ENCODE data around the gene FCAMR.
A peak's percentile ranks its signal among the peaks of the same experiment; 100 is the strongest.
"Not testable (repeated sequence)": the region's sequence is repeated elsewhere in the genome, so short reads cannot be mapped to it uniquely, and the experiment has no call there.

The FCAMR gene

GRCh38 chr1:206923961-206924557 lies 46.2 kb downstream of the FCAMR start:
- not testable (repeated sequence) for H3K9me3 ChIP-seq (ENCODE audit: control insufficient read depth, insufficient read depth, low read length); H3K9ac ChIP-seq (ENCODE audit: low read depth, low read length); H3K36me3 ChIP-seq (ENCODE audit: insufficient read depth, low read length); H3K4me1 ChIP-seq (ENCODE audit: insufficient read depth, low read length)

GRCh38 chr1:206923009-206923960 lies 47.0 kb downstream of the FCAMR start:
- Histone ChIP-seq H3K4me1 (ENCODE audit: insufficient read depth, low read length) (no peaks in the 10 kb centered on the region), H3K36me3 (ENCODE audit: insufficient read depth, low read length) (no peaks in the 10 kb centered on the region), H3K9ac (ENCODE audit: low read depth, low read length) (no peak overlapping the region), H3K9me3 (ENCODE audit: control insufficient read depth, insufficient read depth, low read length) (no peaks in the 10 kb centered on the region)

- H3K36me3 ChIP-seq (ENCODE audit: insufficient read depth, low read length), result no peaks in the 10 kb centered on the region
- no peak overlapping the region for H3K9ac ChIP-seq (ENCODE audit: low read depth, low read length)
- H3K9me3 ChIP-seq (ENCODE audit: control insufficient read depth, insufficient read depth, low read length), result no peaks in the 10 kb centered on the region
- no peaks in the 10 kb centered on the region for H3K4me1 ChIP-seq (ENCODE audit: insufficient read depth, low read length)
Measured at GRCh38 chr1:206922524-206922923, 47.7 kb downstream of the FCAMR start.

GRCh38 chr1:206921772-206922265 lies 48.4 kb downstream of the FCAMR start, which contains the start of gene FCMR:
Gene FCMR (minus strand): TSS chr1:206921941. CDS start chr1:206921854, 87 bp downstream.
- no peaks in the 10 kb centered on the region for H3K4me1 ChIP-seq (ENCODE audit: insufficient read depth, low read length)
- H3K36me3 ChIP-seq (ENCODE audit: insufficient read depth, low read length), result no peaks in the 10 kb centered on the region
- H3K9ac ChIP-seq (ENCODE audit: low read depth, low read length), result no peak within 1 kb of the TSS
- H3K9me3 ChIP-seq (ENCODE audit: control insufficient read depth, insufficient read depth, low read length), result no peaks in the 10 kb centered on the region

- Histone ChIP-seq H3K4me1 (ENCODE audit: insufficient read depth, low read length) (no peaks in the 10 kb centered on the region), H3K9me3 (ENCODE audit: control insufficient read depth, insufficient read depth, low read length) (no peaks in the 10 kb centered on the region), H3K9ac (ENCODE audit: low read depth, low read length) (no peak overlapping the region), H3K36me3 (ENCODE audit: insufficient read depth, low read length) (no peaks in the 10 kb centered on the region)
Measured at GRCh38 chr1:206918076-206918475, 52.2 kb downstream of the FCAMR start.

- no peaks in the 10 kb centered on the region for H3K9me3 ChIP-seq (ENCODE audit: control insufficient read depth, insufficient read depth, low read length)
- H3K4me1 ChIP-seq (ENCODE audit: insufficient read depth, low read length), result no peaks in the 10 kb centered on the region
- H3K36me3 ChIP-seq (ENCODE audit: insufficient read depth, low read length), result no peaks in the 10 kb centered on the region
- no peak overlapping the region for H3K9ac ChIP-seq (ENCODE audit: low read depth, low read length)
Measured at GRCh38 chr1:206916000-206916709, 54.1 kb downstream of the FCAMR start.

GRCh38 chr1:206915030-206915735 lies 55.1 kb downstream of the FCAMR start:
- H3K9me3 ChIP-seq (ENCODE audit: control insufficient read depth, insufficient read depth, low read length), result no peaks in the 10 kb centered on the region
- H3K9ac ChIP-seq (ENCODE audit: low read depth, low read length), result no peak overlapping the region
- H3K36me3 ChIP-seq (ENCODE audit: insufficient read depth, low read length), result no peaks in the 10 kb centered on the region
- no peaks in the 10 kb centered on the region for H3K4me1 ChIP-seq (ENCODE audit: insufficient read depth, low read length)

GRCh38 chr1:206913766-206914537 lies 56.3 kb downstream of the FCAMR start:
- no peaks in the 10 kb centered on the region for H3K9me3 ChIP-seq (ENCODE audit: control insufficient read depth, insufficient read depth, low read length)
- peaks cover under 1% of the 10 kb centered on the region; the same call in 1 of the 2 replicates for H3K4me1 ChIP-seq (ENCODE audit: insufficient read depth, low read length)
- H3K36me3 ChIP-seq (ENCODE audit: insufficient read depth, low read length), result no peaks in the 10 kb centered on the region
- H3K9ac ChIP-seq (ENCODE audit: low read depth, low read length), result no peak overlapping the region

- Histone ChIP-seq H3K36me3 (ENCODE audit: insufficient read depth, low read length) (no peaks in the 10 kb centered on the region), H3K9me3 (ENCODE audit: control insufficient read depth, insufficient read depth, low read length) (no peaks in the 10 kb centered on the region), H3K4me1 (ENCODE audit: insufficient read depth, low read length) (peaks cover 4% of the 10 kb centered on the region; the same call in 1 of the 2 replicates), H3K9ac (ENCODE audit: low read depth, low read length) (no peak overlapping the region)
Measured at GRCh38 chr1:206912445-206913095, 57.7 kb downstream of the FCAMR start.

- no peaks in the 10 kb centered on the region for H3K36me3 ChIP-seq (ENCODE audit: insufficient read depth, low read length)
- peaks cover 8% of the 10 kb centered on the region; the same call in 1 of the 2 replicates for H3K4me1 ChIP-seq (ENCODE audit: insufficient read depth, low read length)
- no peak overlapping the region for H3K9ac ChIP-seq (ENCODE audit: low read depth, low read length)
- no peaks in the 10 kb centered on the region for H3K9me3 ChIP-seq (ENCODE audit: control insufficient read depth, insufficient read depth, low read length)
Measured at GRCh38 chr1:206911064-206911663, 59.1 kb downstream of the FCAMR start.

- Histone ChIP-seq H3K4me1 (ENCODE audit: insufficient read depth, low read length) (peaks cover 8% of the 10 kb centered on the region), H3K36me3 (ENCODE audit: insufficient read depth, low read length) (no peaks in the 10 kb centered on the region), H3K9ac (ENCODE audit: low read depth, low read length) (peak overlapping the region; percentile 72; the same call in 1 of the 2 replicates), H3K9me3 (ENCODE audit: control insufficient read depth, insufficient read depth, low read length) (no peaks in the 10 kb centered on the region)
Measured at GRCh38 chr1:206909883-206910318, 60.4 kb downstream of the FCAMR start.

- Histone ChIP-seq H3K9ac (ENCODE audit: low read depth, low read length) (peak overlapping the region; percentile 72), H3K4me1 (ENCODE audit: insufficient read depth, low read length) (peaks cover 8% of the 10 kb centered on the region), H3K9me3 (ENCODE audit: control insufficient read depth, insufficient read depth, low read length) (no peaks in the 10 kb centered on the region), H3K36me3 (ENCODE audit: insufficient read depth, low read length) (no peaks in the 10 kb centered on the region)
Measured at GRCh38 chr1:206909161-206909882, 60.9 kb downstream of the FCAMR start.

Data from ES-I3 (cell line).